CD4-positive, CD25-positive, alpha-beta regulatory T cell (primary cell): ENCODE results near the gene ZDBF2. TPM values are rescaled to one million over a fixed set of nuclear protein-coding genes. Genes with fewer than 3 reads are reported as not detected.
"Not testable (repeated sequence)": the region's sequence is repeated elsewhere in the genome, so short reads cannot be mapped to it uniquely, and the experiment has no call there.

ENCODE experiments used
- ATAC-seq, 2 donors: fragments of 150-1000 bp; cut with Tn5 transposase; one replicate each; pipeline ENCODE4 v1.10.0; 2021; ENCODE audit warnings: low read depth in 2 of 2, moderate number of reproducible peaks in 2 of 2, moderate library complexity in 1 of 2
- DNase-seq, 3 donors: peaks; one replicate each; pipeline versions ENCODE4 v3.0.0 to v3.0.0-alpha.2; 2012 to 2022; ENCODE audit warnings: mixed read lengths in 1 of 3
- H3K27ac ChIP-seq: one replicate; pipeline ENCODE4 v1.7.0; 2013; ENCODE audit warnings: mild to moderate bottlenecking, low read length; ENCODE audit not compliant: insufficient read depth, poor library complexity, severe bottlenecking
- H3K27me3 ChIP-seq: one replicate; pipeline ENCODE4 v1.7.0; 2013; ENCODE audit warnings: low read length; ENCODE audit not compliant: control insufficient read depth, insufficient read depth
- H3K36me3 ChIP-seq: one replicate; pipeline ENCODE4 v1.7.0; 2013; ENCODE audit warnings: mild to moderate bottlenecking, low read length, moderate library complexity; ENCODE audit not compliant: control insufficient read depth, insufficient read depth
- H3K4me1 ChIP-seq: 2 replicates; pipeline ENCODE4 v1.7.0; 2013; ENCODE audit warnings: mild to moderate bottlenecking, low read length; ENCODE audit not compliant: insufficient read depth, control insufficient read depth, poor library complexity, severe bottlenecking
- H3K4me3 ChIP-seq: one replicate; pipeline ENCODE4 v1.7.0; 2013; ENCODE audit warnings: low read depth, mild to moderate bottlenecking, low read length, moderate library complexity
- H3K9me3 ChIP-seq, 2 experiments: 1 replicate in 1 of 2; 2 replicates in 1 of 2; pipeline ENCODE4 v1.7.0; 2013; ENCODE audit warnings: low read length in 2 of 2, mild to moderate bottlenecking in 1 of 2, moderate library complexity in 1 of 2; ENCODE audit not compliant: control insufficient read depth in 2 of 2
- H3K27ac Mint-ChIP-seq, 3 donors: one replicate each; pipeline ENCODE4 v1.8.0; 2020 to 2022; ENCODE audit warnings: mild to moderate bottlenecking in 3 of 3, mixed read lengths in 3 of 3, moderate library complexity in 2 of 3
- H3K27me3 Mint-ChIP-seq: one replicate; pipeline ENCODE4 v1.8.0; 2022; ENCODE audit warnings: mild to moderate bottlenecking, mixed read lengths
- H3K36me3 Mint-ChIP-seq: one replicate; pipeline ENCODE4 v1.8.0; 2020; ENCODE audit warnings: mixed read lengths
- H3K4me1 Mint-ChIP-seq, 4 donors: one replicate each; pipeline ENCODE4 v1.8.0; 2020 to 2022; ENCODE audit warnings: mixed read lengths in 4 of 4, mild to moderate bottlenecking in 1 of 4
- H3K4me3 Mint-ChIP-seq, 4 donors: one replicate each; pipeline ENCODE4 v1.8.0; 2020 to 2022; ENCODE audit warnings: mild to moderate bottlenecking in 4 of 4, mixed read lengths in 4 of 4, moderate library complexity in 3 of 4
- H3K9me3 Mint-ChIP-seq, 7 donors: one replicate each; pipeline ENCODE4 v1.8.0; 2020 to 2022; ENCODE audit warnings: mixed read lengths in 7 of 7, mild to moderate bottlenecking in 3 of 7, moderate library complexity in 2 of 7
- polyA plus RNA-seq, 4 donors: library from polyadenylated mRNA; unstranded; fragments of 300-500 nt; fragmentation: Illumina TruSeq; gene quantifications; one replicate each; pipeline ENCODE4 v1.2.3, GENCODE V29; 2021
- total RNA-seq: library from RNA; stranded (reverse); gene quantifications from one replicate; pipeline ENCODE4 v1.2.3, GENCODE V29; 2022

Gene ZDBF2
- total and polyA plus RNA-seq, 5 donors from 2014 or later, result 3.2 to 26.8 (median 4.5) TPM

- no peak overlapping the region for H3K4me3 ChIP-seq
- Mint-ChIP-seq H3K36me3 (no peaks in the 10 kb centered on the region), H3K27me3 (no peaks in the 10 kb centered on the region), H3K27ac (no peak overlapping the region), H3K4me1 (peaks cover 0 to 6% (median 2%) of the 10 kb centered on the region in 4 donors), H3K9me3 (peaks cover 0 to 12% (median 4%) of the 10 kb centered on the region in 7 donors), H3K4me3 (no peak overlapping the region)
- DNase-seq, result peak in 1 of 3 donors; percentile 3
- H3K36me3 ChIP-seq, result no peaks in the 10 kb centered on the region
- no peaks in the 10 kb centered on the region for H3K4me1 ChIP-seq
- H3K27me3 ChIP-seq, result no peaks in the 10 kb centered on the region
- no peak for ATAC-seq
- peaks cover 0 to 5% of the 10 kb centered on the region in 2 experiments for H3K9me3 ChIP-seq
- H3K27ac ChIP-seq, result no peak overlapping the region
Measured at GRCh38 chr2:206353685-206354084, 79.2 kb downstream of the ZDBF2 start.

GRCh38 chr2:206354129-206354528, 79.7 kb downstream of the ZDBF2 start:
- no peak for DNase-seq
- Mint-ChIP-seq H3K27me3 (no peaks in the 10 kb centered on the region), H3K4me1 (peaks cover 0 to 6% (median 2%) of the 10 kb centered on the region in 4 donors), H3K27ac (no peak overlapping the region), H3K36me3 (no peaks in the 10 kb centered on the region), H3K9me3 (peaks cover 0 to 12% (median 6%) of the 10 kb centered on the region in 7 donors), H3K4me3 (no peak overlapping the region)
- H3K4me1 ChIP-seq, result no peaks in the 10 kb centered on the region
- H3K9me3 ChIP-seq, result peaks cover 0 to 5% of the 10 kb centered on the region in 2 experiments
- no peak for ATAC-seq
- H3K4me3 ChIP-seq, result no peak overlapping the region
- H3K27me3 ChIP-seq, result no peaks in the 10 kb centered on the region
- H3K27ac ChIP-seq, result no peak overlapping the region
- H3K36me3 ChIP-seq, result no peaks in the 10 kb centered on the region

- H3K4me3 ChIP-seq, H3K4me1 ChIP-seq, H3K36me3 ChIP-seq, H3K27ac ChIP-seq, ATAC-seq, H3K27ac Mint-ChIP-seq, H3K4me3 Mint-ChIP-seq, H3K9me3 ChIP-seq, DNase-seq, H3K27me3 Mint-ChIP-seq, H3K27me3 ChIP-seq, H3K9me3 Mint-ChIP-seq, H3K36me3 Mint-ChIP-seq, H3K4me1 Mint-ChIP-seq: not testable (repeated sequence)
Measured at GRCh38 chr2:206356840-206357239, 82.4 kb downstream of the ZDBF2 start.

- not testable (repeated sequence) for H3K9me3 ChIP-seq, H3K36me3 ChIP-seq, H3K27ac Mint-ChIP-seq, H3K27me3 Mint-ChIP-seq, H3K9me3 Mint-ChIP-seq, H3K27me3 ChIP-seq, H3K4me1 ChIP-seq, H3K4me1 Mint-ChIP-seq, H3K36me3 Mint-ChIP-seq, H3K4me3 ChIP-seq, ATAC-seq, DNase-seq, H3K27ac ChIP-seq, H3K4me3 Mint-ChIP-seq
Measured at GRCh38 chr2:206360840-206361239, 86.4 kb downstream of the ZDBF2 start.

GRCh38 chr2:206361407-206362045, 87.1 kb downstream of the ZDBF2 start:
- H3K27ac Mint-ChIP-seq, result no peak overlapping the region
- Histone ChIP-seq H3K36me3 (no peaks in the 10 kb centered on the region), H3K27me3 (no peaks in the 10 kb centered on the region), H3K27ac (no peak overlapping the region), H3K9me3 (peaks cover 0 to 5% of the 10 kb centered on the region in 2 experiments), H3K4me1 (no peaks in the 10 kb centered on the region), H3K4me3 (no peak overlapping the region)
- ATAC-seq (no peak), DNase-seq (peak in 1 of 3 donors; percentile 33)
- peaks cover 0 to 7% (median 3%) of the 10 kb centered on the region in 7 donors for H3K9me3 Mint-ChIP-seq
- no peaks in the 10 kb centered on the region for H3K36me3 Mint-ChIP-seq
- H3K4me3 Mint-ChIP-seq, result no peak overlapping the region
- H3K27me3 Mint-ChIP-seq, result no peaks in the 10 kb centered on the region
- H3K4me1 Mint-ChIP-seq, result no peaks in the 10 kb centered on the region

Other genes starting within 250 kb of the ZDBF2 start
- gene INO80D, start 188.5 kb upstream of the ZDBF2 start, total RNA-seq, result 59.1 TPM
- 10 to 100 TPM in 1 of 4 donors, 1 to 10 TPM in 3; 6.7 to 13.2 (median 8.1) TPM for gene INO80D, start 188.5 kb upstream of the ZDBF2 start, polyA plus RNA-seq
- gene NDUFS1, start 115.2 kb upstream of the ZDBF2 start, total RNA-seq, result 33.9 TPM
- gene NDUFS1, start 115.2 kb upstream of the ZDBF2 start, polyA plus RNA-seq, result 10 to 100 TPM; 36.3 to 51.5 (median 45.0) TPM
- 511 TPM for gene EEF1B2, start 114.8 kb upstream of the ZDBF2 start, total RNA-seq
- gene EEF1B2, start 114.8 kb upstream of the ZDBF2 start, polyA plus RNA-seq, result 1,000 to 10,000 TPM in 2 of 4 donors, 100 to 1,000 TPM in 2; 527 to 1,183 (median 902) TPM
- 0.10 TPM for gene ADAM23, start 168.9 kb downstream of the ZDBF2 start, total RNA-seq
- gene ADAM23, start 168.9 kb downstream of the ZDBF2 start, polyA plus RNA-seq, result under 1 TPM in 1 of 4 donors, not detected in 3; 0.79 TPM